Stimulated activated CD4-positive, alpha-beta T cell treated with anti-CD3 and anti-CD28 coated beads, TNF-alpha, amount 100 ng/mL, for 4 hours (primary cell): ENCODE results near the gene BRD1.
"Not testable (repeated sequence)": the region's sequence is repeated elsewhere in the genome, so short reads cannot be mapped to it uniquely, and the experiment has no call there.

ENCODE experiments used
- DNase-seq, 3 experiments: peaks; one replicate each; pipeline ENCODE4 v3.0.0-alpha.2; 2020; ENCODE audit warnings: low read depth in 3 of 3

Gene BRD1

GRCh38 chr22:49769691-49770546 lies 57.8 kb downstream of the BRD1 start:
- no peak for DNase-seq

GRCh38 chr22:49768951-49769690 lies 58.6 kb downstream of the BRD1 start:
- no peak for DNase-seq

DNA sequence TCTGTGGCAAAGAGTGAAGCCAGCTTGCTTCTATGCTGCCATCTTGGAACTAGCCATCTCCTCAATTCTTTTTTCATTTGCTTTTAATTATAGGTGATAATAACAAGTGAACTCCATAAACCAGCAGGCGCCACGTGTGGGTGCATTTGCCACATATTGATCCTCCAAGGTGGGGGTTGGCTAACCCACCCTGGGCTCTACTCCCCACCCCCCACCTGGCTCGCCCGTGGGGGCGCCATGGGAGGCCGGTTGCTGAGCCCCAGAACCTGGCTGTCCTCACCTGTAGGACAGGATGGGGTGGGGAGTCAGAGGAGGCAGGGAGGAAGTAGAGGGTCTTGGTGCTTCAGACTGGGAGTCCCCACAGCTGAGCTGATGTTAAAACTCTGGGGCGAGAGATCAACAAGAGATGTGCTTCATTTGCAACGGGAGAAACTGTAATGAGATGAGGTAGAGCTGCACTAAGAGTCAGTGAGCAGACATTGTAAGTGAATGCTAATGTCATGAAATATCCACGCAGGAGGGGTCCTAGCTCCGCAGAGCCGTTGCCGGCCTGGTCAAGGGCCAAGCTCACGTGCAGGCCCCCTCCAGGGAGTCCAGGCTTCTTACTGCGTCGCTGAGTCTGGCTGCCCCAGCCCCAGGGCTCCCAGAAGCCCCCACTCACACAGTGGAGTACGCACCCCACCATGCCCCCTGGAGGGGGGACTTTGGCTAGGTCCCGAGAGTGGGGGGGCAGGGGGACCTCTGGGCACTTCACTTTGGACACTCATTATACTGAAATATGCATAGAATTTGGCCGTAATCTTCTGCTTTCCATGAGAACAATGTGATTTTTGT lies 59.4 kb downstream of the BRD1 start:
- no peak for DNase-seq

GRCh38 chr22:49767355-49768062 lies 60.2 kb downstream of the BRD1 start:
- no peak for DNase-seq

DNA sequence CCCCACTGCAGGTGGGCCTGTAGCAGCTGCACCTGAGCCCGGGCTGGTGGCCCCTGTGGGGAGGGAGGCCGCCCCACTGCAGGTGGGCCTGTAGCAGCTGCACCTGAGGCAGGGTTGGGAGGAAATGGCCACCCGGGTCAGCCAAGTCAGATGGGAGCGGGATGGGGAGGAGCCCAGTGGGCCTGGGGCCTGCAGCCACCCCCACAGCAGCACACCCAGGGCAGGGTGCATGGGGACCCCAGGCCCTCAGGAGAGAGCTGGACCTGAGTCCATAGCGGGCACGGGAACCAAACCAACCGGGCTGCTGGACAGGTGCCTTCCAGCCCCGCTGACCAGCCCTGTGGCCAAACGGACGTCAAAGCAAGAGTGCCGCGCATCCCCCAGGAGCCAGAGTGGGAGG lies 61.7 kb downstream of the BRD1 start:
- no peak for DNase-seq

DNA sequence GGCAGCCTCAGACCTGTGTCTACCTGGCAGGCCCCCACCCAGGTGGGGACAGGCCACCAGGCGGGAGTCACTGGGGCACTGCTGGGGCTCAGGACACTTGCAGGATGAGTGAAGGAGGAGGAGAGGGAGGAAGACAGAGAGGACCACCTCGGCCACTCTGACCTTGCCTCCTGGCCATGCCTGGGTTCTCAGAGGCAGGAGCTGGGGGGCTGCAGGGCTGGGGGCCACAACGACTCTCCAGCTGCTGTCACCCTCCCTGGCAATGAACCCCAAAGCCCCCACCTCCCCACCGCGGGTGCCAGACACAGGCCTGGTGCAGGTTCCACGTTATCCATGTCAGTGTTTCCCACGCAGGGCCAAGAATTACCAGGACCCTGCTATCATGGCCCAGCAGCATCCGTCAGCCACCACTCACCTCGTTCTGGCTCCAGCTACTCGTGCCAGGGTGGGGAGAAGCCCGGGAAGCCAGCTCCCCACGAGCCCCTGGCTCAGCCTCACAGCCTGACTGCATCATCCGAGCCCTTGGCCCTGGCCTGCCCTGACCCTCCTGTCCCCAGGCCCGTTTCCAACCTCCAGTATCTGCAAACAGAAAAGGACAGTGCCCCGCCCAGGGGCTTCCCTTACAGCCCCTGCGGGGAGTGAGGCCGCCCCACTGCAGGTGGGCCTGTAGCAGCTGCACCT lies 62.4 kb downstream of the BRD1 start:
- DNase-seq = no peak

GRCh38 chr22:49764127-49764581 lies 63.5 kb downstream of the BRD1 start:
- DNase-seq = no peak

- DNase-seq = no peak
Measured at GRCh38 chr22:49763696-49764095, 64.0 kb downstream of the BRD1 start.

DNA sequence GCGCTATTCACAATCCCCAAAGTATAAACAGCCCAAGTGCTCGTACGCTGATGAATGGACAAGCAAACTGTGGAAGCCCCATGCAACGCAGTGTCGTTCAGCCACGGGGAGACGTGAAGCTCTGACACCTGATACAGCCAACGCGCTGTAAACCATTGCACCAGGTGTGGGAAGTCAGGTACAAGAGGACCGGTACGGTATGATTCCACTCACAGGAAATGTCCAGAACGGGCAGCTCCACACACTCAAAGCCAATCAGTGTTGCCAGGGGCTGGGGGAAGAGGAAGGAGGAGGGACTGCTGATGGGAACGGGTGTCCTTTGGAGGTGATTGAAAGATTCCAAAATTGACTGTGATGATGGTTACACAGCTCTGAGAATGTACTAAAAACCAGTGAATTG lies 64.5 kb downstream of the BRD1 start:
- no peak for DNase-seq

DNA sequence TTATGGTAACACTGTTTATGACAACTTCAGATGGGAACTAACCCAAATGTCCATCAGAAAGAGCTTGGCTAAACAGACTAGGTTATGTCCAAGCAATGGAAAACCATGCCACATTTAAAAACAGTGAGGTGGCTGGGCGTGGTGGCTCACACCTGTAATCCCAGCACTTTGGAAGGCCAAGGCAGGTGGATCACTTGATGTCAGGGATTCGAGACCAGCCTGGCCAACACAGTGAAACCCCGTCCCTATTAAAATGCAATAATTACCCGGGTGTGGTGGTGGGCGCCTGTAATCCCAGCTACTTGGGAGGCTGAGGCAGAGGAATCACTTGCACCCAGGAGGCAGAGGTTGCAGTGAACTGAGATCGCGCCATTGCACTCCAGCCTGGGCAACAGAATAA lies 65.1 kb downstream of the BRD1 start:
- not testable (repeated sequence) for DNase-seq

DNA sequence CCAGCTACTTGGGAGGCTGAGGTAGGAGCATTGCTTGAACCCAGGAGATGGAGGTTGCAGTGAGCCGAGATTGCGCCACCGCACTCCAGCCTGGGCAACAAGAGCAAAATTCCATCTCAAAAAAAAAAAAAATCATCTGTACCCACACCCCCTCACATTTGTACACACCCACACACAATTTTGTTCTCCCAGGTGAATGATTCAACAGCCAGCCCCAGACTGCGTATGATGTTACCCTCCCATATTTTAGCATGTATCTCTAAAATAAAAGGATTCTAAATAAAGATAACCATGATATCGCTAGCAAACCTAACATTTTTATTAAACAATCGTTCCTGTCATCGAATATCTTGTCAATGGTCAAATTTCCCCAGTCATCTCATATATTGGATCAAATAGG lies 65.8 kb downstream of the BRD1 start:
- no peak for DNase-seq

- no peak for DNase-seq
Measured at GRCh38 chr22:49760630-49761571, 66.8 kb downstream of the BRD1 start.

DNA sequence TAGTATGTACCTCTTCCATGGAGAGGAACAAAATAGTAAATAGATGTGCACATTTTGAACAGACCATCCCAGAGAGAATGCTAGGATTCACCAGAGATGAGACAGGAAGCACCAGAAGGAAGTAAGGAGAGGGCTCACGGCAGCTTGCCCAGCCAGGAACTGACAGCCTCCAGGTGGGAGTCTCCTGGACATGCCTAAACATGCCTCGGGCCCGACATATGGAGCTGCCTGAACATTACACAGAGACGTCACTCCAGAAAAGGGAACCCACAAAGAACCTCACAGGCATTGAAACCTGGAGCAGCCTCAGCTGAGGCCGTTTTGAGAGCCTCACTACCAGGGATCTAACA lies 67.4 kb downstream of the BRD1 start:
- DNase-seq = no peak

GRCh38 chr22:49756676-49757075 lies 71.0 kb downstream of the BRD1 start:
- no peak for DNase-seq

- DNase-seq = no peak
Measured at GRCh38 chr22:49756201-49756600, 71.5 kb downstream of the BRD1 start.

- DNase-seq = no peak
Measured at GRCh38 chr22:49755631-49756001, 72.1 kb downstream of the BRD1 start.

DNA sequence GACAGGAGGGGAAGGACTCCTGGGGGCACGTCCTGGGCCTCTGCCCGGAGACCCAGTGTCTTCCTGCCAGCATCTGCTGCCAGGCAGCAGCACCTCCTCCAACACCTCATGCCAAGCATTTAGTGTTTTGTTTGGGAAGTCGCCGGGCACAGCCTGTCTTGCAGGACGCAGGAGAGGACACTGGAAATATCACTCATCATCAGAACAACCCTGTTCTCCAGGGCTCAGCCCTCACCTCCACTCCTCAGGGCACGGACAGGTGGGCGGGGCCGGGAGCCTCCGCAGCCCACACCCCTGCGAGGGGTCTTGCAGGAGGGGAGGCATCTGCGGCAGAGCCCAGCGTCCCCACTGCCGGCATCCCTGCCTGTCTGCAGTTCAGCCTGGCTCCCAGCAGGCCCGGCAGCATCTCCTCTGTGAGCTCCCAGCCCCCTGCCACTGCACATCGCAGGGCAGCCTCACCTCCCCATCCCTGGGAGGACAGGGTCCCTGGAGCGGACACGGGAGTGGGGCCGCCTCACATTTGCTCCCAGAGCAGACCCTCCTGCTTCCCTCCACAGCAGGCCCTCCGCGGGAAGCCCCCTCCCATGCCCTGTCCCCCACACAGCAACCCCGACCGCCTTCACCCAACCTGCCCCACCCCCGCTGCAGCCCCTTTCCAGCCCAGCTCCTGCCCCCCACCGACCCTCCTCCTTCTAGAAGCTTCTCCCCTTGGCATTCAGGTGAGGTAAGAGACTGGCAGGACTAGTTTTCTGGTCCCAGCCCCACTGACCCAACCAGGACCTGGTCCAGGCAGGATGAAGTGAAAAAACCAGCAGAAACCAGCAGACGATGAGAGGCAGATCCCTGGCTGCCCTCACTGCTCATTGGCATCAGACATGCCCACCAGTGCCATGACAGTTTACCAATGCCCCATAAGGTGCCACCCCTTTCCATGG lies 72.7 kb downstream of the BRD1 start:
- no peak for DNase-seq

DNA sequence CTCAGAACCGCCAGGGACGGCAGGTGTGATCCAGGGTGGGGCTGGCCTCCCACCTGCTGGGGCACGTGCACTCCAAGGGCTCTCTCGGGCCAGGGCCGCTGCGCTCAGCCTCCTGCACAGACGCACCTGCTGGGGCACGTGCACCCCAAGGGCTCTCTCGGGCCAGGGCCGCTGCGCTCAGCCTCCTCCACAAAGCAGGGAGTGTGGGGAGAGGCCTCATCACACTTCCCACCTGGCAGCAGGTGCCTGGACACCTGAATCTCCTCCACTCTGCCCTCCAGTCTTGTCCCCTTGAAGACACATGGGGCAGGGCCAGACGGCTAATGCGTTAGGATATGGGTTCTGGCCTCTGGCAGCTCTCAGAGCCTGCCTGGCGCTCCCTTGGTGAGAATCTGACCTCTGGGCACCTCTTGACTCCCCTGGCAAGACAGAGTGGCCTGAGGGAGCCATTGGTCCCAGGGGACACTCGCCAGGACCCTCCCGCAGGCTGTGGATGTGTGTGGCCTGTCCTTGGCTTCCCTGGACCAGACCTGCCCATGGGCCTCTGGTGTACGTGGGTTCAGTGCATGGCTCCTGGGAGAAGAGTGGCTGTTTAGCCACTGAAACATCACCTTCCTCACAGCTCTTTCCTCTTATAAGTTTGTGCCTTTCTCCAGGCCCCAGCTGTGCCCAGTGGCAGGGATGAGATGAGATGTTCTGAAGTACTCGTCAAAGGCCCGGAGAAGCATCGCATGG lies 73.5 kb downstream of the BRD1 start:
- DNase-seq = no peak
